K562 (cell line): ENCODE measurements around the gene METTL23. TPM values are rescaled to one million over a fixed set of nuclear protein-coding genes. Genes with fewer than 3 reads are reported as not detected.
A peak's percentile ranks its signal among the peaks of the same experiment; 100 is the strongest.

Source experiments
- HLTF ChIP-seq: fragments of 450-650 bp; IDR thresholded peaks from 2 replicates; pipeline ENCODE4 v1.6.1; 2016
- KAT2B ChIP-seq: IDR thresholded peaks from one replicate; pipeline ENCODE4 v1.6.1; 2012; ENCODE audit warnings: low read depth, mild to moderate bottlenecking, control low read depth, inconsistent platforms, low read length, moderate library complexity
- LEF1 ChIP-seq: fragments of 450-650 bp; IDR thresholded peaks from 2 replicates; pipeline ENCODE4 v1.6.1; 2016; ENCODE audit warnings: mild to moderate bottlenecking
- MECOM ChIP-seq: fragments of 250-450 bp; sonication (Bioruptor Pico); IDR thresholded peaks from 2 replicates; pipeline ENCODE4 v1.8.0; 2022; ENCODE audit warnings: inconsistent platforms
- MTA2 ChIP-seq: fragments of 450-650 bp; IDR thresholded peaks from 2 replicates; pipeline ENCODE4 v1.6.1; 2016; ENCODE audit warnings: low read depth
- PHF8 ChIP-seq: fragments of 200-600 bp; sonication (generic); IDR thresholded peaks from 2 replicates; pipeline ENCODE4 v1.6.1; 2012; ENCODE audit warnings: mixed run types, mild to moderate bottlenecking, inconsistent platforms, low read length, moderate library complexity, borderline replicate concordance
- RBFOX2 ChIP-seq: fragments of 200-400 bp; formaldehyde crosslinking; IDR thresholded peaks from 2 replicates; pipeline ENCODE4 v1.6.1; 2017; ENCODE audit warnings: low read depth, mild to moderate bottlenecking, low read length, moderate library complexity
- STAT5B ChIP-seq: fragments of 250-450 bp; sonication (Bioruptor Pico); IDR thresholded peaks from 2 replicates; pipeline ENCODE4 v1.8.0; 2021; ENCODE audit warnings: mild to moderate bottlenecking, inconsistent platforms
- TOE1 ChIP-seq, 2 experiments: fragments of 450-650 bp in 1 of 2; sonication (generic) in 1 of 2; formaldehyde crosslinking in 1 of 2; IDR thresholded peaks; 2 replicates each; pipeline versions ENCODE4 v1.7.1 to v1.8.0; 2016 to 2022; ENCODE audit warnings: borderline replicate concordance in 2 of 2, mild to moderate bottlenecking in 2 of 2, antibody characterized with exemption in 1 of 2, inconsistent platforms in 1 of 2, low read depth in 1 of 2, missing genetic modification reagents in 1 of 2, moderate library complexity in 1 of 2
- polyA plus RNA-seq, 8 experiments: library from polyadenylated mRNA; depleted of rRNA in 4 of 8; stranded (reverse) in 5 of 8; unstranded in 3 of 8; fragments of >200 nt; fragmentation: Nextera tagmentation in 2 of 8; fragmentation: Illumina TruSeq in 1 of 8; extraction: Ambion mirVana in 2 of 8; extraction: Trizol in 1 of 8; gene quantifications; 2 replicates each; pipeline versions ENCODE4 v1.2.1 to v1.2.3, GENCODE V29; 2011 to 2014; ENCODE audit warnings: inconsistent platforms in 1 of 8, missing spikeins in 1 of 8
- total RNA-seq, 7 experiments: library from RNA; depleted of rRNA in 6 of 7; stranded (reverse); fragments of >200 nt in 6 of 7; fragmentation: Illumina TruSeq in 2 of 7; extraction: Trizol in 2 of 7; gene quantifications; 2 replicates each; pipeline versions ENCODE4 v1.2.1 to v1.2.3, GENCODE V29; 2011 to 2021; ENCODE audit warnings: low replicate concordance in 1 of 7
- TF ChIP-seq, protein P1 (sequence below): sonication (generic); formaldehyde crosslinking; IDR thresholded peaks from 2 replicates; pipeline ENCODE4 v1.8.0; 2023; ENCODE audit warnings: missing genetic modification reagents, mild to moderate bottlenecking, borderline replicate concordance
- TF ChIP-seq, protein P2 (sequence below): sonication (generic); formaldehyde crosslinking; IDR thresholded peaks from 2 replicates; pipeline ENCODE4 v1.8.0; 2022; ENCODE audit warnings: mild to moderate bottlenecking, missing genetic modification reagents, borderline replicate concordance
- TF ChIP-seq, protein P3 (sequence below): sonication (generic); formaldehyde crosslinking; IDR thresholded peaks from 2 replicates; pipeline ENCODE4 v1.8.0; 2022; ENCODE audit warnings: missing genetic modification reagents, mild to moderate bottlenecking, moderate library complexity, borderline replicate concordance
- TF ChIP-seq, protein P4 (sequence below): fragments of 250-450 bp; sonication (Bioruptor Pico); IDR thresholded peaks from 2 replicates; pipeline ENCODE4 v1.8.0; 2022; ENCODE audit warnings: moderate library complexity, mild to moderate bottlenecking, inconsistent platforms
- TF ChIP-seq, protein P5 (sequence below): fragments of 450-650 bp; formaldehyde crosslinking; IDR thresholded peaks from 2 replicates; pipeline ENCODE4 v1.4.0; 2022; ENCODE audit warnings: missing genetic modification characterization

Gene METTL23
- total and polyA plus RNA-seq, 9 of the 15 experiments (the other 6 are each of a cell fraction or from before 2014, with no cell fraction given), result 29.4 to 67.3 (median 41.6) TPM

DNA sequence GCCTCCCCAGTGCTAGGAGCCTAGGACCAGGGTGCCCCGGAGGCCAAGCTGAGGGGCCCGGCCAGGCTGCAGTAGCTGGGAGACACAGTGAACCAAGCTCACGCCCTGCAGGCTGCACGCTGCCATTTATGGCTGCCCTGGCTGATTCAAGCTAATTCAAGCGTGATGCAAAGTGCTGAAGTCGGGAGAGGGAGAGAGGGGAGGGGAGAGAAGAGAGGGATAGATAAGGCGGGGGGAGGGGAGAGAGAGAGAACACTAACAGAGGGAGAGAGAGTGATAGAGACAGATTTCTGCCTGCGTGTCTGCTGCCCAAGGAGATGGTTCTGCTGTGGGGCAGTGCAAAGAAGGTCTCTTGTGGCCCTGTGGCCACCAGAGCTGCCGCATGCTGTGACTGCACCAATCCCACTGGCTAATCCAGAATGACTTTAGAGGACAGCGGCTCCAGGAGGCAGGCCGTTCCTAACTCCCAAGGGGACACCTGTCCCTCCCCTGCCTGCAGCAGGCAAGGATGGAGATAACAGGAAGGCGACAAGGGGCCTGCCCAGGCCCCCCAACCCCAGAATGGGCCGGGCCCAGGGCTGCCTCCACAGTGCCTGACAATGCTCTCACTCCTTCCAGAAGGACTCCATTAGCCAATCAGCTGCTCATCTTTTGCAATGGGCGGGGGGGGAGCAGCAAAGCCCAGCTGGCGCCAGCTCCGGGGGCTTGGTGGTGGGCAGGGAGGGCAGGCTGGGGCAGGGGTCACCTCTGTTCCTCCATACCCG is 28.8 kb upstream of the METTL23 start (continued):
- TF ChIP-seq, protein P1, sequence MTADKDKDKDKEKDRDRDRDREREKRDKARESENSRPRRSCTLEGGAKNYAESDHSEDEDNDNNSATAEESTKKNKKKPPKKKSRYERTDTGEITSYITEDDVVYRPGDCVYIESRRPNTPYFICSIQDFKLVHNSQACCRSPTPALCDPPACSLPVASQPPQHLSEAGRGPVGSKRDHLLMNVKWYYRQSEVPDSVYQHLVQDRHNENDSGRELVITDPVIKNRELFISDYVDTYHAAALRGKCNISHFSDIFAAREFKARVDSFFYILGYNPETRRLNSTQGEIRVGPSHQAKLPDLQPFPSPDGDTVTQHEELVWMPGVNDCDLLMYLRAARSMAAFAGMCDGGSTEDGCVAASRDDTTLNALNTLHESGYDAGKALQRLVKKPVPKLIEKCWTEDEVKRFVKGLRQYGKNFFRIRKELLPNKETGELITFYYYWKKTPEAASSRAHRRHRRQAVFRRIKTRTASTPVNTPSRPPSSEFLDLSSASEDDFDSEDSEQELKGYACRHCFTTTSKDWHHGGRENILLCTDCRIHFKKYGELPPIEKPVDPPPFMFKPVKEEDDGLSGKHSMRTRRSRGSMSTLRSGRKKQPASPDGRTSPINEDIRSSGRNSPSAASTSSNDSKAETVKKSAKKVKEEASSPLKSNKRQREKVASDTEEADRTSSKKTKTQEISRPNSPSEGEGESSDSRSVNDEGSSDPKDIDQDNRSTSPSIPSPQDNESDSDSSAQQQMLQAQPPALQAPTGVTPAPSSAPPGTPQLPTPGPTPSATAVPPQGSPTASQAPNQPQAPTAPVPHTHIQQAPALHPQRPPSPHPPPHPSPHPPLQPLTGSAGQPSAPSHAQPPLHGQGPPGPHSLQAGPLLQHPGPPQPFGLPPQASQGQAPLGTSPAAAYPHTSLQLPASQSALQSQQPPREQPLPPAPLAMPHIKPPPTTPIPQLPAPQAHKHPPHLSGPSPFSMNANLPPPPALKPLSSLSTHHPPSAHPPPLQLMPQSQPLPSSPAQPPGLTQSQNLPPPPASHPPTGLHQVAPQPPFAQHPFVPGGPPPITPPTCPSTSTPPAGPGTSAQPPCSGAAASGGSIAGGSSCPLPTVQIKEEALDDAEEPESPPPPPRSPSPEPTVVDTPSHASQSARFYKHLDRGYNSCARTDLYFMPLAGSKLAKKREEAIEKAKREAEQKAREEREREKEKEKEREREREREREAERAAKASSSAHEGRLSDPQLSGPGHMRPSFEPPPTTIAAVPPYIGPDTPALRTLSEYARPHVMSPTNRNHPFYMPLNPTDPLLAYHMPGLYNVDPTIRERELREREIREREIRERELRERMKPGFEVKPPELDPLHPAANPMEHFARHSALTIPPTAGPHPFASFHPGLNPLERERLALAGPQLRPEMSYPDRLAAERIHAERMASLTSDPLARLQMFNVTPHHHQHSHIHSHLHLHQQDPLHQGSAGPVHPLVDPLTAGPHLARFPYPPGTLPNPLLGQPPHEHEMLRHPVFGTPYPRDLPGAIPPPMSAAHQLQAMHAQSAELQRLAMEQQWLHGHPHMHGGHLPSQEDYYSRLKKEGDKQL, result no peak
- TF ChIP-seq, protein P2, sequence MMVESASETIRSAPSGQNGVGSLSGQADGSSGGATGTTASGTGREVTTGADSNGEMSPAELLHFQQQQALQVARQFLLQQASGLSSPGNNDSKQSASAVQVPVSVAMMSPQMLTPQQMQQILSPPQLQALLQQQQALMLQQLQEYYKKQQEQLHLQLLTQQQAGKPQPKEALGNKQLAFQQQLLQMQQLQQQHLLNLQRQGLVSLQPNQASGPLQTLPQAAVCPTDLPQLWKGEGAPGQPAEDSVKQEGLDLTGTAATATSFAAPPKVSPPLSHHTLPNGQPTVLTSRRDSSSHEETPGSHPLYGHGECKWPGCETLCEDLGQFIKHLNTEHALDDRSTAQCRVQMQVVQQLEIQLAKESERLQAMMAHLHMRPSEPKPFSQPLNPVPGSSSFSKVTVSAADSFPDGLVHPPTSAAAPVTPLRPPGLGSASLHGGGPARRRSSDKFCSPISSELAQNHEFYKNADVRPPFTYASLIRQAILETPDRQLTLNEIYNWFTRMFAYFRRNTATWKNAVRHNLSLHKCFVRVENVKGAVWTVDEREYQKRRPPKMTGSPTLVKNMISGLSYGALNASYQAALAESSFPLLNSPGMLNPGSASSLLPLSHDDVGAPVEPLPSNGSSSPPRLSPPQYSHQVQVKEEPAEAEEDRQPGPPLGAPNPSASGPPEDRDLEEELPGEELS (CRISPR knock-in tag), result no peak
- TF ChIP-seq RBFOX2, result peak; percentile 81
- peak; percentile 66; the same call in 1 of the 2 replicates for TF ChIP-seq TOE1 (IDR thresholded peaks at IDR 0.05; ENCODE audit: borderline replicate concordance)
- TF ChIP-seq TOE1 (CRISPR knock-in tag; IDR thresholded peaks at IDR 0.05; ENCODE audit: borderline replicate concordance, low read depth), result no peak
- TF ChIP-seq, protein P3, sequence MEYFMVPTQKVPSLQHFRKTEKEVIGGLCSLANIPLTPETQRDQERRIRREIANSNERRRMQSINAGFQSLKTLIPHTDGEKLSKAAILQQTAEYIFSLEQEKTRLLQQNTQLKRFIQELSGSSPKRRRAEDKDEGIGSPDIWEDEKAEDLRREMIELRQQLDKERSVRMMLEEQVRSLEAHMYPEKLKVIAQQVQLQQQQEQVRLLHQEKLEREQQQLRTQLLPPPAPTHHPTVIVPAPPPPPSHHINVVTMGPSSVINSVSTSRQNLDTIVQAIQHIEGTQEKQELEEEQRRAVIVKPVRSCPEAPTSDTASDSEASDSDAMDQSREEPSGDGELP (CRISPR knock-in tag), result peak; percentile 38; the same call in 1 of the 2 replicates
- TF ChIP-seq, protein P4, sequence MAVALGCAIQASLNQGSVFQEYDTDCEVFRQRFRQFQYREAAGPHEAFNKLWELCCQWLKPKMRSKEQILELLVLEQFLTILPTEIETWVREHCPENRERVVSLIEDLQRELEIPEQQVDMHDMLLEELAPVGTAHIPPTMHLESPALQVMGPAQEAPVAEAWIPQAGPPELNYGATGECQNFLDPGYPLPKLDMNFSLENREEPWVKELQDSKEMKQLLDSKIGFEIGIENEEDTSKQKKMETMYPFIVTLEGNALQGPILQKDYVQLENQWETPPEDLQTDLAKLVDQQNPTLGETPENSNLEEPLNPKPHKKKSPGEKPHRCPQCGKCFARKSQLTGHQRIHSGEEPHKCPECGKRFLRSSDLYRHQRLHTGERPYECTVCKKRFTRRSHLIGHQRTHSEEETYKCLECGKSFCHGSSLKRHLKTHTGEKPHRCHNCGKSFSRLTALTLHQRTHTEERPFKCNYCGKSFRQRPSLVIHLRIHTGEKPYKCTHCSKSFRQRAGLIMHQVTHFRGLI (CRISPR knock-in tag), result no peak
- no peak for TF ChIP-seq STAT5B (CRISPR knock-in tag)
- TF ChIP-seq MECOM (CRISPR knock-in tag), result no peak
- TF ChIP-seq, protein P5, sequence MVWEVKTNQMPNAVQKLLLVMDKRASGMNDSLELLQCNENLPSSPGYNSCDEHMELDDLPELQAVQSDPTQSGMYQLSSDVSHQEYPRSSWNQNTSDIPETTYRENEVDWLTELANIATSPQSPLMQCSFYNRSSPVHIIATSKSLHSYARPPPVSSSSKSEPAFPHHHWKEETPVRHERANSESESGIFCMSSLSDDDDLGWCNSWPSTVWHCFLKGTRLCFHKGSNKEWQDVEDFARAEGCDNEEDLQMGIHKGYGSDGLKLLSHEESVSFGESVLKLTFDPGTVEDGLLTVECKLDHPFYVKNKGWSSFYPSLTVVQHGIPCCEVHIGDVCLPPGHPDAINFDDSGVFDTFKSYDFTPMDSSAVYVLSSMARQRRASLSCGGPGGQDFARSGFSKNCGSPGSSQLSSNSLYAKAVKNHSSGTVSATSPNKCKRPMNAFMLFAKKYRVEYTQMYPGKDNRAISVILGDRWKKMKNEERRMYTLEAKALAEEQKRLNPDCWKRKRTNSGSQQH (CRISPR knock-in tag), result peak; percentile 80; the same call in 1 of the 2 replicates
- peak; percentile 87; the same call in 1 of the 2 replicates for TF ChIP-seq LEF1
- peak; percentile 57 for TF ChIP-seq MTA2
- peak; percentile 93; the same call in 1 of the 2 replicates for TF ChIP-seq HLTF
- peak; percentile 21; the same call in 1 of the 2 replicates for TF ChIP-seq PHF8
- no peak for TF ChIP-seq KAT2B
